HG03432 (cell line): ENCODE data around the gene PIK3R5.

Experiments
- ATAC-seq: cut with Tn5 transposase; IDR thresholded peaks from one replicate; pipeline ENCODE4 v1.9.1; 2021; ENCODE audit warnings: mild to moderate bottlenecking, moderate library complexity; ENCODE audit not compliant: unreplicated experiment

Gene PIK3R5

DNA sequence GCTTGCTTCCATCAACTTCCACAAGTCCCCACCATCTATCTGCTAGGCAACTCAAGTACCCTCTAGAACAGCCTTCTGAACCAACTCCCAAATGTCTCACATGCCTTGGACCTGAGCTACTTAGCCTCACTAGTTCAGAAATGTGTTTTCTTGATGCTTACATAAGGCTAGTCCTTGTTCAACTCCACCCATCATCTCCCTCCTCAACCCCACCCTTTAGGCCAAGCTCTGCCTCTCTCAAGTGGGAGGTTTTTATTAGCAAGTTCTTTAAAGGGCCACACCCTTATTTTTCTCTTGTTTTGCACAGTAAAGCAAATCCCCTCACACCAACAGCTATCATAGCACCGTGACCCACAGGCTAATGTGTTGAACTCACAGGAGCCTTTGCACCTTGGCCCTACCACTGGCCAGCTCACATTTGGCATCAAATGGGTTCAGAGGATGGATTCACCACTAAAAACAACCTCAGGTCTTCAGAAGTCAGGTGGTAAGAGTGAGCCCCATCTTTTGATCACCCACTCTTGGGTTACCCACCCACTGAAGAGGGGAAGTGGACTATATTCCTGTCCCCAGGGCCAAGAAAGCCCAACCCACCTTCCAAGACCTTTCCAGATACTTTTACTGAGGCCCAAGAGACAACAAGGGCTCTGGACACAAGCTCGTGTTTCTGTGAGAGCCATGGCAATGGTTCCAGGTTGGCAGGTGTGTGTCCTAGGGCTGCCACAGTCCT lies 12.2 kb downstream of the PIK3R5 start:
- no peak for ATAC-seq

DNA sequence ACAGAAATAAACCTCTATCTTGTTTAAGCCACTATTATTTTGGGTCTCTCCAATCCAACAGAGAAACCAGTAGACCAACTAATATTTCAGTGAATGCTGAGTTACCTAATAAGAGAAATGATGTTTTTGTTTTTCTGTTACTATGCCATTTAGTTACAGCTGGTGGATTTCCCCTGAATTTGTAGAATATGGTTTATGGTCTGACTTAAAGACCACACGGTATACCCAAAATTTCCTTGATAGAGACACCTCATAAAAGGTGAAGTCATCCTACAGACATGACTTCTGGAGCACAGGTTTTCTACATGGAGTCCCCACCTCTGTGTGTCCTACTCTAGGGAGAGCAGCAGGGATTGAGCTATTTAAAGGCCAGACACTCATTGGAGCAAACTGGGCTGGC lies 13.3 kb downstream of the PIK3R5 start:
- no peak for ATAC-seq

DNA sequence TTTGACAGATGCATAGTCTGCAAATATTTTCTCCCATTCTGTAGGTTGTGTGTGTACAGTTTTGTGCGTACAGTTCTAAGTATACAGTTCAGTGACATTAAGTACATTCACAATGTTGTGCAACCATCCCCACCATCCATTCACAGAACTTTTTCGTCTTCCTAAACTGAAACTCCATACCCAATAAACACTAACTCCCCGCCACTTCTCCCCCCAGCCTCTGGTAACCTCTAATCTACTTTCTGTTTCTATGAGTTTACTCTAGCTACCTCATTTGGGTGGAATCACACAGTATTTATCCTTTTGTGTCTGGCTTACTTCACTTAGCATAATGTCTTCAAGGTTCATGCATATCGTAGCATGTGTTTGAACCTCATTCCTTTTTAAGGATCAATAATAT lies 14.3 kb downstream of the PIK3R5 start:
- ATAC-seq, result no peak

DNA sequence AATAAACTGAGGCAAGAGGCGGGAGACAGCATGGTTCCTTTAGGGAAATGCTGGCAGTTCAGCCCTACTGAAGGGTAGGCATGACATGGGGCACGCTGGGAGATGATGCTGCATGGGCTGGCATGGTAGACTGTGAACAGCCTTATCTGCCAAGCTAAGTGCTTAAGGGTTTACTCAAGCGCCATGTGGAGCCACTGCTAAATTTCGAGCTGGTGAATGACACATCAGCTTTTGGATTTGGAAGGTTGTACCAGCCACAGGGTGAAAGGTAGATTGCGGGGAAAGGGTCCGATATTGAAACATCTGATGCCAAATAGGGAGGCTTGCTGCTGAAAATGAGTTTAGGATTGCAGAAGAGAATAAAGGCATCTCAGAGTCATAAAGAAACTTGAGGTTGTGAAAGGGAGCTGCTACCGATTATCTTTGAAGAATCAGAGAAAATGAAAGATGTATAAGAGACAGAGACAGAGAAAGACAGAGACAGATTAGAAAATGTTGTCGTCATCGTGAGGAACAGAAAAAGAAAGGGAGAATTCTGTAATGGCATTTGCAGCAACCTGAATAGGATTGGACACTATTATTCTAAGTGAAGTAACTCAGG lies 16.3 kb downstream of the PIK3R5 start:
- peak; percentile 65 for ATAC-seq

DNA sequence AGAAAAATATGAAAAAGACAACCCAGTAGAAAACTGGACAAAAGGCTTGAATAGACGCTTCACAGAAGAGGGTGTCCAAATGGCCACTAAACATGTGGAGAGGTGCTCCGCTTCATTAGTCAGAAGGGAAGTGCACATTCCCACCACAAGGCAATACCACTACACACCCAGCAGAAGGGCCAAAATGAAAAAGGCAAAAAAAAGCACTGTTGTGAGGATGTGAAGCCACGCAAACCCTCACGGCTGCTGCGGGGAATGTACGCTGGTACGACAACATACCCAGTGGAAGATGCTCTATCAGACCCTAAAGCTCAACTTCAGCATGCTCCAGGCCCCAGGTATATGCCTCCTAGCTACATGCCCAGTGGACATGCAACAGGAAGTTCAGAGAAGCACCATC lies 17.0 kb downstream of the PIK3R5 start:
- no peak for ATAC-seq

DNA sequence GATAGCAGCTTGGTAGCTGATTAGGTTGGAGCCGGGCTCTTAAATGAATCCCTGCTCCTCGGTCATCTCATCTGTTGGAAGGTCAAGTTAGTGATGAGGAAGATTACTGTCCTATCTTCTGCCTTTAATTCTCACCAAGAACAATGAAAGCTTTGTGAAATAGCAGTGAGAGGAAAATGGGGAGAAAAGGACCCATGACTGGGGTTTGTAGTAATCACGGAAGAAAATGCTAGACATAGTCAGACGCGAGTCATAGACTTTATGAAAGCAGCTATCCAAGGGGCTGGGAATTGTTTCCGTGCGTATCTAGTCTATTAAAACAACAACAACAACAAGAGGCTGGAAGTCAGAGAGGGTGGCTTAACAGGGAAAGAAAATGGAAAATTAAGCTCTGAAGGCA lies 18.3 kb downstream of the PIK3R5 start:
- no peak for ATAC-seq

DNA sequence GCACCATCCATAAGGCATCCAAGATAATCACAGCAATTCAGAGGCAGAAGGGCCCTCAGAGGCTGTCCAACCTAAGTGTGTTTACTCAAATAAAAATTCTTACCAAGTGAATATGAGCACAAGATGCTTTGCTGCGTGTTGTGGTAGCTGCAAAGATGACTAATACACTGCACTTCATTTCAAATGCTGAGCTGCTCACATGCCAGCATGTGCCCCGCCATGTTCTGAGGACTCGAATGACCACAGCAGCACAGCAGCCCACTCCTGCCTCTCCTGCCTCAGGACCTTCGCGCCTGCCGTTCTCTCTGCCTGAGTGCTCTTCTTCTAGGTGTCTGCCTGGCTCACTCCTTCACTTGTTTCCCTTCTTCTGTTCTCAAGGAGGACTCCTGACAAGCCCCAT lies 19.0 kb downstream of the PIK3R5 start:
- ATAC-seq, result no peak

DNA sequence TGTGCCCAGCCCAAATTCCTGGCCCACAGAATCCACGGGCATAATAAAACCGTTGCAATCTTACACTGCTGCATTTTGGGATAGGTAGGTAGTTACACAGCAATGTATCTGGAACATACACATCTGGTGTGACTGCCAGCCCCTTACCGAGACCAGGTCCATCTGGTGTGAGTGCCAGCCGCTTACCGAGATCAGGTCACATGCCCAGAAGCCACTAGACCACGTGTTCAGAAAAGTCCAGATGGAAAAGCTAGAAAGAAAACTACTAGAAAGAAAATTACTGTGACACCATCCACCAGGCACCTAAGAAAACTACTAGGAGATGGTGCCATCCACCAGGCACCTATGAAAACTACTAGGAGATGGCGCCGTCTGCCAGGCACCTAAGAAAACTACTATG lies 19.4 kb downstream of the PIK3R5 start:
- ATAC-seq, result no peak

DNA sequence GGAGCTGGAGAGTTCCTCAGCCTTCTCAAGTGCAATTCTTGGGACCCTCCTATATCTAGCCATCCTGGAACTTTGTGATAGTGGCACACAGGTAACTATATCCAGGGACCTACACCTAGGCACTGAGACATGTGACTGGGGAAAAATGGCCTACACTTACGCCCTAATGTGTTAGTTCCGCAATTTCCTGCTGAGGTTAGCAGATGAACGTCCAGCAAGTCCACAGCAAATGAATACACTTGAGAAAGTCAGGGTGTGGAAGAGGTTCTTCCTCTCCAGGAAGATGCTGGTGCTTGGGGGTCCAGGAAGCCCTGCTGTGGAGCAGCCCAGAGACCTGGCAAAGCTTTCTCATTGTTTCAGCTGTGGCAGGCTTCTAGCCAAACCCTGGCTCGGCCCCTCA lies 20.8 kb downstream of the PIK3R5 start:
- ATAC-seq, result no peak

DNA sequence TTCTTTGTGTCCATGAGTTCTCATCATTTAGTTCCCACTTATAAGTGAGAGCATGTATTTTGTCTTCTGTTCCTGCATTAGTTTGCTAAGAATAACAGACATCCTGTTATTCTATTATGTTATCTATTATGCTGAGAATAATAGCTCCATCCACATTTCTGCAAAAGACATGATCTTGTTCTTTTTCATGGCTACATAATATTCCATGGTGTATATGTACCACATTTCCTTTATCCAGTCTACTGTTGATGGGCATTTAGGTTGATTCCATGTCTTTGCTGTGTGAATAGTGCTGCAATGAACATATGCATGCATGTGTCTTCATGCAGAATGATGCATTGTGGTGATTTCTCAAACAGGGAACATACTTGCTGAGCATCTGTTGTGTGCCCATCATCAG lies 21.4 kb downstream of the PIK3R5 start:
- no peak for ATAC-seq

DNA sequence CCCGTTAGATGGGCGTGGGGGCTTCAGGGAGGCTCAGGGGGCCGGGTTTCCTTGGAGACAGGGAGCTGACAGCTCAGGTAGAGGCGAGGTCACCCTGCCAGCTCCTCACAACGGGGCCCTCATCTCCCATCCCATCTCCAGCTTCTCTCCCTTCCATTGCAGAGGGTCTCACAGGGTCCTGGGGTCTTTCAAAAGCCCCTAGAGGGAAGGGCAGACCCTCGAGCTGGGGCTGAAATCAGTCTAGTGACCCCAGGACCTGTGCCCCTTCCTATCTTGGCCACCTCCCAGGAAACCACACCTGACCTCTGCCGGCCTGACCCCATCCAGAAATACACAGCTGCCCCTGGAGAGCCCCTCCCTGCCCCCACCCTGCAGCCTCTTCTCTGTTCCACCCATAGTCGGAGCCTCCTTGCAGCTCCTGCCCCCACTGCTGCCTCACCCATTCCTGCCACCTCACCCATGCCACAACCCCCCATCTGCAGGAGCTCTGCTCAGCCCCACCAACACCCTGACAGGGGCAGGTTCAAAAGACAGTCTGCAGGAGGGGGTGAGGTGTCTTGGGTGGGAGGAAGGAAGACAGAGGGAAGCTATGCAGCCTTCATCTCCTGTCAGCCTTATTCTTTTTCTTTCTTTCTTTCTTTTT lies 23.4 kb downstream of the PIK3R5 start:
- no peak for ATAC-seq

DNA sequence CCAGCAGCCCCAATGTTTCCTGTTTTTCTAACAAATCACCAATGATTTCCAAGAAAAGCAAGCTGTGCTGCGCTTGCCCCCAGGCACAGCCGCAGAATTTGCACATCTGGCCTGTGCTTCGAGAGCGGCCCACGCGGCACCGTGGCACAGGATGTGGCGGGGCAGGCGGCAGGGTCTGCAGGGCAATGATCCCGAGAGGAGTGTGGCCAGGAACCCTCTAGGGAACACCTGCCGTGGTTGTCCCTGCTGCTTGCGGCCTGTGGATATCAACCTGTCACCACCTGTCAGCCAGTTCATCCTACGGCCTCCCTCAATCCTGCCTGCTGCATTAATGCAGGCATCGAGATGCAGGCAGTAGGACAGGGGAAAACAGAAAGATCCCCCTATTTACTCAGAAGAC lies 24.0 kb downstream of the PIK3R5 start:
- ATAC-seq, result peak; percentile 43

DNA sequence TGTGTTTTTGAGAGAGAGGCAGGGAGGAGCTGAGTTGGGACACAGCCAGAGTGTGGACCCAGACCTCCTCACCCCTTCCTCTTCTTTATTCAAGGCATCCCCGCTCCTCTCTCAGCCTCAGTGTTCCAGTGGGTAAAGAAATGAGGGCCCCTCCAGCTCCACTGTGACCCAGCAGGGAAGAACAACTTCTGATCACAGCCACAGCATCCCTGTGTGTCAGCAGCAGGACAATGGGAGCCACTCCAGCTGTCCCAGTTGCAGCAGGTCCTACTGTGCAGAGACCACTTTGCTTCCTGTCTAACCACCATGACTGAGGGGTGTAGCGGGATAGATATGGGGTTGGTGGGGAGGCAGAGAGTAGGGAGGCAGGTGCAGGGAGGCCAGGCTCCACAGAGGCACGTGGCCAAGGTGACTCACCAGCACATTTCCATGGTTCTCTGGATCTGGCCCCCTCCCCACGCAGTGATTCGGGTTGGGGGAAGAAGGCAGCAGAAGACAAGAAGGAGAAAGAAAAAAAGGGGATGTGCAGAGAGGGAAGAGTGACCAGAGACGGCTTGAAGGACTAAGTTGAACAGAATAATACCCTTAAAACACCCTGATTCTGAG lies 24.5 kb downstream of the PIK3R5 start:
- no peak for ATAC-seq

DNA sequence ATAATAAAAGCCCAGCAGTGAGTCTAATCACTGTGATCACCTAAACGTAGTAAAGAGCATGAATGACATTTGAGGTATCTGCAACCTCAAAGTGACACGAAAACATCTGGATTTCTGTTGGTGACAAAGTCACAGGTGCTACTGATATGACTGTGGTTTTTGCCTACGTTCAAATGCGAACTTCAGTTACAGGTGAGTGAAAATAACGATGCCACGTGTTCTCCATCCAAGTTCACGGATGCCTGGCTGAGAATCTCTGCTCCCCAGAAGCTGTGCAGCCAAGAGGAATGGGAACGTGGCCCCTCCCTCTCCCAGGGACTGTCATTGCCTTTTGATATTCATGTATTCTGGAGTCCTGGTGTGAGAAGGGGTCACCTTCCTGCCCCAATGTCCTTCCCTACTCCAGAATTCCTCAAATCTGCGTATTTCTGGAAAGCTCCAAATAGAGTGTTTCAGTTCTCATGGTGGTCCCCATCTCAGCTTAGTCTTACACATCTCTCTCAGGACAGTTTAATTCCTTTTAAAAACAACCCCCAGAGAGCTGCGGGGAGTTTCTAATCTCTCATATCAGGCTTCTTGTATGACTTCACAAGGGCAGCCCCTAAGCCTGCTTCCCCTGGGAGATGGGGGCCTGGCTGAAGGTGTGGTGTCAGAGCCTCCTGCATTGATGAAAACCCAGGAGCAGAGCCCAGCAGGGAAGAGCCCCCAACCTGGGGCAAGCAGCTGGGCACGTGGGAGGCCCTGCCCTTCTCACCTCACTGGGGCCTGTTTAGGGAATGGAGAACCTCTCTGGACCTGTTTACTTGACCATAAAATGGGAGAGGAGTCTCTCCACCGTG lies 25.8 kb downstream of the PIK3R5 start:
- peak; percentile 55 for ATAC-seq

DNA sequence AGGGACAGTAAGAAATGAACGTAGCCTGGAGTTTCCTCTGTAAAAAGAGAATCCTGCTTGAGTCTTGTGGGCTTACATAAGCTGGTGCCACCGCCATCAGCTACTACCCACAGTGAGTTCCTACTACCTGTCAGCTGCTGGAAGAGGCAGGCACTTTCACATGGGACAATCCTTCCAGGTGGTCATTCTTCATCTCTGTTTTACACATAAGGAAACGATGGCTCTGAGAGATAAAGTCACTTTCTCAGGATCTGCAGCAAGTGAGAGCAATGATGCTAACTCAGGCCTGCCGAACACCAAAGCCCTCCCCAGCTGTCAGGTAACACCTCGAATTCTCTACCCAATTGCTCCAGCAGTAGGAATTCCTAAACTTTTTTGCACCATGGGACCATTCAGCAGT lies 26.6 kb downstream of the PIK3R5 start:
- no peak for ATAC-seq

DNA sequence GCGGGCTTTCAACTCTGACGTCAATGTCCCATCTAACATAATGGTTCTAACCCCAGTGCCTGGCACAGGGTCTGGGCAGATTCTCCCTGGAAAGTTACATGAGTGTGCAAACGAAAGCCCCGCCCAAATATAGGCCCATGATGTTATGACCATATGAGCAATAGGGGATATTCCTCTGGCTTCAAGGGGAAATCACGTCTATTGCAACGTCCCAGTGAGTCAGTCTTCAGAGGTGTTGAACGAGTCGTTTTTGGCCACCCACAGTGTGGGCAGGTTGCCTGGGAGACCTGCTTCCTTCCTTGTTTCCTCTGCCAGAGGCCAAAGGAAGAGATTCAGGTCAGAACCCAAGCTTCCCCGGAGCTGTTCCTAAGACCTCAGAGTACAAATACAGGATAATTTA lies 30.3 kb downstream of the PIK3R5 start:
- ATAC-seq, result peak; percentile 37

DNA sequence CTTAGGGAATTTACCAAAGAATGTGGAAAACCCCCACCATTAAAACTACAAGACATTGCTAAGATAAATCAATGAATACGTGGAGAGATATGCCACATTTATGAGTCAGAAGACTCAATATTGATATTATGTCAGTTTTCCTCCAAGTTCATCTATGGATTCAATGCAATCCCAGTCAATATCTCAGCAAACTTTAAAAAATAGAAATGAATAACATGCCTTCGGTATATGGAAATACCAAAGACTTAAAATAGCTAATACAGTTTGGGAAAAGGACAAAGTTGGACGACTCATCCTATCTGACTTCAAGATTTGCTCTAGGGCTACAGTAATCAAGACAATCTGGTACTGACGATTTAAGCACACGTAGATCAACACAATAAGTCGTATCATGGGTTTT lies 31.2 kb downstream of the PIK3R5 start:
- no peak for ATAC-seq

DNA sequence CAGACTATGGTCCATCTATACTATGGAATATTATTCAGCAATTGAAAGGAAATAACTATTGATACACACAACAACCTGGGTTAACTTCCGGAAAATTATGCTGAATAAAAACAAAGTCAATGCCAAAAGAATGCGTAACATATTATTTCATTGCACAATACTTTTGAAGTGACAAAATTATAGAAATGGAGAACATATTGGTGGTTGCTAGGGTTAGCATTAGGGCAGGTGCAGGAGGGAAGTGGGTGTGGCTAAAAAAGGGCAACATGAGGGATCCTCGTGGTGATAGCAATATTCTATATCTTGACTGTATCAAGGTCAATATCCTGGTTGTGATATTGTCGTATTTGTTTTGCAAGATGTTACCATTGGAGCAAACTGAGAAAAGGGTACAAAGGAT lies 34.9 kb downstream of the PIK3R5 start:
- ATAC-seq, result no peak

DNA sequence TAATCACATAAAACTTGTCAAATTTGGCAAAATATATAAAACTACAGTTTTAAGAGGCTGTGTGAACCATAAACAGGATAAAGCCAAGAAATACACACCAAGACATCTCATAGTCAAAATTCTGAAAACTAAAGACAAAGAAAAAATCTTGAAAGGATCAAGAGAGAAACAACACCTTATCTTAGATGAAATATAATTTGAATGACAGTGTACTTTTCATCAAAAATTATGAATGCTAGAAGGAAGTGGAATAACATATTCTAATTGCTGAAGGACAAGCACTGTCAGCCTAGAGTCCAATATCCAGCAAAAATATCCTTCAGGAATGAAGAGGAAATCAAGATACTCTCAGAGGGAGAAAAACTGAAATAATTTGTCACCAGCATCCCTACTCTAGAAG lies 37.2 kb downstream of the PIK3R5 start:
- ATAC-seq, result no peak

DNA sequence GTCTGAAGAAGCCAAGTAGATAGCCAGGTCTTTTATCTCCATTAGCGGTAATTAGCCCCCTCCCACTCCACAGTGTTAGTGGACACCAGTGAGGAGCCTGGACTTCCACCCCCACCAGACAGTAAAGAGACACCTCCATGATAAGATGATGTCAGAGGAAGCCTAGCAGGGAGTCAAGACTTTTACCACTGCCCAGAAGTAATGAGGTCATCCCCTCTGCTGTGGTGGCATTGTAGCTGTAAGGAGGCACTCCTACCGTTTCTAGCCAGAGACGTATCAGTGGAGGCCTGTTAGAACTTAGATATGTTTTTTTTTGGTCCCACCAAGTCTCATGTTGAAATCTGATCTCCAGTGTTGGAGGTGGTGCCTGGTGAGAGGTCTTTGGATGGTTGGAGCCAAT lies 38.1 kb downstream of the PIK3R5 start:
- no peak for ATAC-seq

DNA sequence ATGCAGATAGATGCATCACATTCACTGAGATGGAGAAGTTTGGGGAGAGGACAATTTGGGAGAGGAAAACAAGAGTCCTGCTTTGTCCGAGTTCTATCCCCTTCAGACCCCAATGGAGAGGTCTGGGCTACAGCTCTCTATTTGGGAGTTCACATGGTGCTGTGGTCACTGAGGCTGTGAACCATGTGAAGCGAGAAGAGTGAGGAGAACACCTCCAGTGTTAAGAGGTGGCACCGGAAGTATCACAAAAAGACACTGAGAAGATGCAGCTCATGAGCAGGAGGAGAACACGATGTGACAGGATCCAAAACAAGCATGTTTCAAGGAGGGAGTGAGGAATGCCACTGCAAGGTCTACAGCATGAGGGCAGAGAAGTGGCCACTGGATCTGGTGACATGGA lies 39.7 kb downstream of the PIK3R5 start:
- ATAC-seq, result no peak
